Measurements from ENCODE around the gene EVA1A.

Gene EVA1A

GRCh38 chr2:75560768-75561565, at the start of gene EVA1A:
TSS of gene EVA1A (minus strand) at chr2:75560939. CDS start at chr2:75518140, 42,799 bp downstream.
- peak; percentile 35 for DNase-seq

- DNase-seq = no peak
These were observed 49.3 kb upstream of the EVA1A start for GRCh38 chr2:75609937-75610508.

GRCh38 chr2:75609334-75609689, 48.6 kb upstream of the EVA1A start:
- no peak for DNase-seq

- peak; percentile 69 for DNase-seq
These were observed 48.1 kb upstream of the EVA1A start for GRCh38 chr2:75608684-75609333.

GRCh38 chr2:75607988-75608683, 47.4 kb upstream of the EVA1A start:
- DNase-seq = no peak

- DNase-seq = no peak
These were observed 46.7 kb upstream of the EVA1A start for GRCh38 chr2:75607400-75607798.

- no peak for DNase-seq
These were observed 46.1 kb upstream of the EVA1A start for GRCh38 chr2:75606761-75607399.

GRCh38 chr2:75605770-75606529, 45.2 kb upstream of the EVA1A start:
- no peak for DNase-seq

- DNase-seq = no peak
These were observed 43.7 kb upstream of the EVA1A start for GRCh38 chr2:75604484-75604883.

GRCh38 chr2:75603477-75603876, 42.7 kb upstream of the EVA1A start:
- no peak for DNase-seq

GRCh38 chr2:75602724-75603342, 42.1 kb upstream of the EVA1A start:
- DNase-seq = no peak

GRCh38 chr2:75600461-75601011, 39.8 kb upstream of the EVA1A start:
- DNase-seq = no peak

GRCh38 chr2:75598589-75599155, 37.9 kb upstream of the EVA1A start:
- no peak for DNase-seq

GRCh38 chr2:75597949-75598348, 37.2 kb upstream of the EVA1A start:
- no peak for DNase-seq

- DNase-seq = no peak
These were observed 36.0 kb upstream of the EVA1A start for GRCh38 chr2:75596784-75597183.

- DNase-seq = no peak
These were observed 35.0 kb upstream of the EVA1A start for GRCh38 chr2:75595541-75596395.

- no peak for DNase-seq
These were observed 33.9 kb upstream of the EVA1A start for GRCh38 chr2:75594596-75594995.

- no peak for DNase-seq
These were observed 32.1 kb upstream of the EVA1A start for GRCh38 chr2:75592888-75593287.

GRCh38 chr2:75592030-75592429, 31.3 kb upstream of the EVA1A start:
- DNase-seq = no peak

Data from activated CD4-positive, alpha-beta T cell treated with anti-CD3 and anti-CD28 coated beads for 48 hours (primary cell).